ENCODE measurements around the gene NMT1.

The NMT1 gene

DNA sequence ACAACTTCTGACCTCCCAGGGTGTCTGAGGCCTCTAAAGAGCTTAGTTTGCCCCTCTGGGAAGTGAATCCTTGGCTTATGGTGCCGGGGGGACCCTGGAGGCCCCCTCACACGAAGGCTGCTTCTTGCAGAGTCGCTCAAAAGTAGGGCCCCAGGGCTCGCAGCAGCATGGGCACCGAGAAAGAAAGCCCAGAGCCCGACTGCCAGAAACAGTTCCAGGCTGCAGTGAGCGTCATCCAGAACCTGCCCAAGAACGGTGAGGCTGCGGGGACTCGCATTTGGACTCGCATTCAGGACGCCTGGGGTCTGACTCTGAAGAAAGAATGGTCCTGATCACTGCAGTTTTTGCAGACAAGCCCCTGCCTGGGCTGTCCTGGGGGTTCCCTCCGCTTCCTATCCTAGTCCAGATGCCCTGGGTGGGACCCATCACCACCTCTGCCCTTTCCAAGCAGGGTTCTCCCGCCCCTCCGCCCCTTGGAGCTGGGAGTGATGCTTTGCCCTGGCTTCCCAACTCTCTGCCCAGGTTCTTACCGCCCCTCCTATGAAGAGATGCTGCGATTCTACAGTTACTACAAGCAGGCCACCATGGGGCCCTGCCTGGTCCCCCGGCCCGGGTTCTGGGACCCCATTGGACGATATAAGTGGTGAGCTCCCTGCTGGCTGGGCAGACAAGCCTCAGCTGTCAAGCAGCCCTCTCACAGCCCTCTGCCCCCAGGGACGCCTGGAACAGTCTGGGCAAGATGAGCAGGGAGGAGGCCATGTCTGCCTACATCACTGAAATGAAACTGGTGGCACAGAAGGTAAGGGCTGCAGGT lies 75.1 kb downstream of the NMT1 start:
- no peak for DNase-seq (ENCODE audit: low read depth)

DNA sequence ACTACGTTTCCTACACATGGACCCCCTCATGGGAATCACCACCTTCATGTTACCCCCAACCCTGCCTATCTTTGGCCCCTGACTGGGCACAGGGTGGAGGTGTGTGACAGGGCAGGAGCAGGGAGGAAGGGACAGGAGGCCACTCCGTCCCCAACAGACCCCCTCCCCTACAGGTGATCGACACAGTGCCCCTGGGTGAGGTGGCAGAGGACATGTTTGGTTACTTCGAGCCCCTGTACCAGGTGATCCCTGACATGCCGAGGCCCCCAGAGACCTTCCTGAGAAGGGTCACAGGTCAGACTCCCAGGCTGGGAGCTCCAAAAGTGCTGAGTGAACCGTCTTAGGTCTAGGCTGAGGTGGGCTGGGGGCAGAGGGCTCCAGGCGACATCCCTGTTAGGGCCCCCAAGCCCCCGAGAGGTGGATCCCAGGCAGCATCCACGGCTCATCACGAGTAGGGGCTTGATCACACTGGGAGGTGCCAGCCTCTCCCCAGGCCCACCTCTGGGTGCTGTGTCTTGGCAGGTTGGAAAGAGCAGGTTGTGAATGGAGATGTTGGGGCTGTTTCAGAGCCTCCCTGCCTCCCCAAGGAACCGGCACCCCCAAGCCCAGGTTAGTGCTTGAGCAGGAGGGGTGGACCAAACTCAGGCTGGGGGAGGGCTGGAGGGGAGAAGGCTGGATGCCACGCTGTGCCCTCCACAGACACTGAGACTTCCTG lies 75.9 kb downstream of the NMT1 start:
- DNase-seq (ENCODE audit: low read depth): no peak

DNA sequence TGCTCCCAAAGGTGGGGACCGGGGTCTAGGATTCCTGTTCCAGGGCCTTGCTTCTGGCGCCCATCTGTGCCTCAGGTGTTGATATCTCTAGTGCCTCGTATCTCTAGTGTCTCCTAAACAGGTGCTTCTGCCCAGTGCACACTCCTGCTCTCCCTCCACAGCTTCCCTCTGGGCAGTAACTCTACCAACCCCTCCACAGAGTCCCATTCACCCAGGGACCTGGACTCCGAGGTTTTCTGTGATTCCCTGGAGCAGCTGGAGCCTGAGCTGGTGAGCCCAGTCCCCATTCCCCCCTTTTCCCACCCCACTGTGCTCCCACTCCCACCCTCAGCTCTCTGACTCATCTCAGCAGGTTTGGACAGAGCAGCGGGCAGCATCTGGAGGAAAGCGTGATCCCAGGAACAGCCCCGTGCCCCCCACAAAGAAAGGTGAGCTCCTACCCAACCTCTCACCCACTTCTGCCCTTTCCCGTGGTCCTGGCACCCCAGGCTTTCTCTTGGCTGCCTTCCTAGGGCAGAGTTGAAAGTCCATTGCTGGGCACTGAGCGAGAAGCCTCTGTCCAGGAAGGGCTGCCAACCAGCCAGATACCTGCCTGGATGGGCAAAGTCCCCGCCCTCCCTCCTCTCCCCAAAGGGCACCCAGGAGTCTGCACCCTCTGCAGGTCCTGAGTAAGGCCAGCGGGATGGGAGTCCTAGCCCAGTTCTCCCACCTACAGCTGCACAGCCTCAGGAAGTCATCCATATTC lies 76.6 kb downstream of the NMT1 start:
- DNase-seq (ENCODE audit: low read depth): no peak

GRCh38 chr17:45138911-45139532 lies 77.9 kb downstream of the NMT1 start:
- DNase-seq (ENCODE audit: low read depth): no peak

DNA sequence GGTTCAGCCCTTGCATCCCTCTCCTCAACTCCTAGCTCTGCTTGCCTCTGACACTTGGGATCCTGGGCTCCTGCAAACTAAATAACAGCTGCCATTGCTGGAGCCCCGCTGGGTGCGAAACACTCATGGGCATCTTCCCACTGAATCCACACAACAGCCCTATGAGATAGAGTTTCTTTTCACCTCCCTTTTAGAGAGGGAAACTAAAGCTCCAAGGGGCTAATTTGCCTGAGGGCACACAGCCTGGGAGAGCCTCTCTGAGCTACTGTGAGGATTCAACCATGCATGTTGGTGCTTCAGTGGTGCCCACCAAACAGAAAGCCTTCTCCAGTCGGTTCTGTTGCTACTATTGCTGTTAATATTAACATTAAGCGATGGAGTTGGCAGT lies 78.4 kb downstream of the NMT1 start:
- DNase-seq (ENCODE audit: low read depth): no peak

DNA sequence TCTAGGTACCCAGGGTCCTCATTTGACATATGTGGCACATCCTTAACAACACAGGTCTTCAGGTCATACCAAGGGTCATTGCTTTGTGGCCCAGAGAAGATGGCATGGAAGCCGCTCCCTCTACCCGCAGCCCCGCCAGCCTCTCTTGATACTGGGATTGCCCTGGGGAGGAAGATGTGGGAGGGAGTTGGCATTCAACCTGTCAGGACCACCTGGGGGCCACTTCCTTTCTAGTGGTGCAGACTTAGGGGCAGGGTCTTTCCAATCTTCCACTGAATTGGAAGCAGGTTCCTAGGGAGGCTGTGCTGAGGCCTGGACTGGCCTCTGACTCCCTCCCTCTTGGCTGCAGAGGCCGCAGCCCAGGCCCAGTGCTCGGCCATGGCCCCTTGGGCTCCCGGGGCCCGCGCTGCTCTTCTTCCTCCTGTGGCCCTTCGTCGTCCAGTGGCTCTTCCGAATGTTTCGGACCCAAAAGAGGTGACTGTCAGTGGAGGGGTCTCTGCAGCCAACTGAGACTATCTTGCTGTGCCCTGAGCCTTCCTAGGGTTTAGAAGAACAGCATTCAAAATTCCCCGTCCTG lies 82.1 kb downstream of the NMT1 start:
- no peak for DNase-seq (ENCODE audit: low read depth)

- no peak for DNase-seq (ENCODE audit: low read depth)
Measured at GRCh38 chr17:45143767-45144198, 82.7 kb downstream of the NMT1 start.

DNA sequence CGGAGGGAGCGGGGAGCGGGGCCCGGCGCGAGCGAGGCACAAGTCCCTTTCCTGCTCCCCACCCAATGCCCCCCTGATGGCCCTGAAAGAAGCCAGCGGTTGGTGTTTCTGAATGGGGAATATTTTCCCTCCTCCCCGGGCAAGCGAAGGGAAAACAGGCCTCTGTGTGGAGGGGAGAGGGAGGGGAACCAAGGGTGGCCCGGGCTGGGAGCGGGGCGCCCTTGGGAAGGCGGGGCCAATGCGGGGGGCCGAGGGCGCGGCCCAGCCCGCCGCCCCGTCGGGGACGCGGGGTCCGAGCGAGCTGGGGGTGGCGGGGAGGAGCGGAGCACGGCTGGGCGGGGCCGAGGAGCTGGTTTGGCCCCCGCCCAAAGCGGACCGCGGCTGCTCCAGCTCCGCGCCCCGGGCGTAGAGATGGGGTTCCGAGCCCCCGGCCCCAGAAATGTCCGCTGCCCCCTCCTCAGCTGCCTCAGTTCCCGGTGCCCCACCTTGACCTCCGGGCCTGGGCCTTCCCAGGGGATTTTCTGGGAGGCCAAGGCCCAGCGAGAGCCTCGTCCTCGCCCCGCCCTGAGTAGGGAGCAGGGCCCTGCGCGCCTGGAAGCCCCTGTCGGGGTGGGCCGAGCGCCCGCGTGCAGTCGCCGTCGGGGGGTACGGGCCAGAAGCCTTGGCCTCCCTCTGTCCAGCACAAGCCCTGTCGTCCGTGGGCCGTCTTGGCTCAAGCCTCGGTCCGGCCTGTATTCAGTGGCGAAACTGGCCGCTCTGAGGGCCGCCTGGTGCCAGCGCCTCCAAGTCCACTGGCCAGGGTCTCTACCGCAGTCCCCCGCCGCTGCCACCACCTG lies 83.3 kb downstream of the NMT1 start:
- no peak for DNase-seq (ENCODE audit: low read depth)

DNA sequence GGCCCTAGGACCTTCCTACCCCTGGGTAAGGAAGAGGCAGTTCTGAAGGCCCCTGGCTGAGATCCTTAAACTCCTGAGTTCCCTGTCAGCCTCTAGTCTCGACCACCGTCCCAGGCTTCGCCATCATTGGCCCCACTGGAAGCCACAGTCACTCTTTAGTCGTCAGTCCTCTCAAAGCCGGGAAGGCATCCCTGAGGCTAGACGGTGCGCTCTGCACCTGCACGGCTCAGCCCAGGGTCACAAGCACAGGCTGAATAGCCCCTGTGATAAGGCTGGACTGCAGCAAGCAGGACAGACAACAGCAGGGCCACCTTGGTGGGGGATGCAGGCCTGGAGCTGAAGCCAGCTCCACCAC lies 83.9 kb downstream of the NMT1 start:
- no peak for DNase-seq (ENCODE audit: low read depth)

DNA sequence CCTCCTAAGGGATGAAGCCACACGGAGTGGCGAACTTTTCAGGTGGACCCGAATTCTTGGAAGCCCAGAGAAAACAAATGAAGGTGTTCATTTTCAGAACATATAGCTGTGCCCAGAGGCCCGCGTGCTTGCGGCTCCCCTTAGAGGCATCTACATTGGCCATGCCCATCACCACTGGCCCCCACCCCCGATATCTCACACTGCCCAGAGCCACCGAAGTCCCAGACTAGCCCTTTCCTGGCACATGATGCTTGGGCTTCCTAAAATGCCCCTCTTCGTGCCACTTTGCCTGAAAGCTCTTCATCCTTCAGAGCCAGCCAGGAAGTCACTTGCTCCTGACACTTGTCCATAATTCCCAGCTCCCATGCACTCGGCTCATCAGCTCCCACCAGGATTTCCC lies 85.0 kb downstream of the NMT1 start:
- DNase-seq (ENCODE audit: low read depth): no peak

GRCh38 chr17:45146592-45146889 lies 85.4 kb downstream of the NMT1 start:
- no peak for DNase-seq (ENCODE audit: low read depth)

- no peak for DNase-seq (ENCODE audit: low read depth)
Measured at GRCh38 chr17:45146890-45147580, 85.9 kb downstream of the NMT1 start.

DNA sequence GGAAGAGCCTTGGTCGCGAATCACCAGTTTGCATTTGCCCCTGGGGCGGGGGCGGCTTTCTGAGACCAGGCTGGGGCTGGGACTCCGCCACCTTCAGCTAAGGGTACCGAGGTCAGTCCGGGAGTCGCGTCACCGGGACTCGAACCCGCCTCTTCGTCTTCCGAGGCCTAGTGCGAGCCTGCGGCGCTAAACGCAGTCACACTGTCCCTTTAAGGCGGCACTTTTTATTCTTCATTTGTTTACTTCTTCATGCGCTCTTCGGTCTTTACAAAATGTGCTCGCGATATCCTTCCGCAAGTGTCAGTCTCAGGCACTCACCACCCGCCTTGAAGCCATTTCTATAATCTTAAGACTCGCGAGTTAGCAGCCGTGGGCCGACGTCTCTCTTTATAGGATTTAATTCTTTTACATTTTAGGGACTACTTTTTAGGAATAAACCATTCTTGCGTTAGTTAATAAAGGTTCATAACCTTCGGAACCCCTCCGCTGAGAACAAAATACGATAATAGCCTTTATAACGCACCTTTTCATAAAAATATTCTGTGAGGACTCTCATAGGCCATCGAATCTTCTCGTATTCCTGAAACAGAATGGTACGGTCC lies 86.6 kb downstream of the NMT1 start:
- DNase-seq (ENCODE audit: low read depth): peak; percentile 90

DNA sequence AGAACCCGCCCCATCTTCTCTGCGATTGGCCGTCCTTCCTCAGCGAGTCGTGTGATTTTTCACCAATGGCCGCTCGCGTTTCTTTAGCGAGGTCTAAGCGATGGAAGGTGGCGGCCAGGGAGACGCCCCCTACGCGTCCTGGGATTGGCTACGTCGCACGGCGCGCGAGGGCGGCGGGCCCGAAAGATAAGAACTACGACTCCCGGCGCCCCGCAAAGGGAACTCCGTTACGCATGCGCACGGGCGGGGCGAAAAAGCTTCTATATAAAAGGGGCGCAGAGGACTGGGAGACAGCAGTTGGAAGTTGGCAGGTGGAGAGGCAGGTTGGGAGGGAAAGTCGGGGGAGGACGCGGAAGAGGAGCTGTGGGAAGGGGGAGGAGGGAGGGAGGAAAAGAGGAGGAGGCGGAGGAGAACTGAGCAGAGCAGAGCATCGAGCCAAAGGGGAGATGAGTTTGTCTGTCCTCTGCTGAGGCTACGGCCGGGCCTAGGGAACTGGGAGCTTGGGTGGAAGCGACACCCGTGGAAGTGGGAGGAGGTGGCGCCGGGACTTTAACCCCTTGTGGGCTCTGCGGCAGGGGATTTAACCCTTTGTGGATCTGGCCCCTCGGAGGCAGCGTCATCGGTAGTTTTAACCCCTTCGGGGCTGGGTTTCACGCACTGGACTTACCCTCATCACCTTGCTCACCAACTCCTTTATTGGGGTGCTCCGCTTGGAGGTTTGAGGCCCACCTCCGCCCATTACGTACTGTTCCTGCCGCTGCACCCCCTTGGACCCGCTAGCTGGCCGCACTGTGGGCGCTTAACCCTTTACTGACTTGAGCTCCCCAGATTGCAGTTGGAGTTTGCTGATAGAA lies 87.3 kb downstream of the NMT1 start, which contains the start of gene HEXIM1:
Gene HEXIM1, plus strand, starts transcription at position 293 of the 854 bp plus-strand sequence. CDS start 716 bp downstream, outside the sequence.
- peak; percentile 99 for DNase-seq (ENCODE audit: low read depth)

- no peak for DNase-seq (ENCODE audit: low read depth)
Measured at GRCh38 chr17:45149037-45149668, 88.0 kb downstream of the NMT1 start.

GRCh38 chr17:45149669-45150664 lies 88.8 kb downstream of the NMT1 start:
- no peak for DNase-seq (ENCODE audit: low read depth)
